ENCODE results near the gene LRRC4C. TPM values are rescaled to one million over a fixed set of nuclear protein-coding genes. Genes with fewer than 3 reads are reported as not detected.

The LRRC4C gene
- total and polyA plus RNA-seq, 2 donors (not counting 3 experiments of a cell fraction or from before 2014, with no cell fraction given): not detected

DNA sequence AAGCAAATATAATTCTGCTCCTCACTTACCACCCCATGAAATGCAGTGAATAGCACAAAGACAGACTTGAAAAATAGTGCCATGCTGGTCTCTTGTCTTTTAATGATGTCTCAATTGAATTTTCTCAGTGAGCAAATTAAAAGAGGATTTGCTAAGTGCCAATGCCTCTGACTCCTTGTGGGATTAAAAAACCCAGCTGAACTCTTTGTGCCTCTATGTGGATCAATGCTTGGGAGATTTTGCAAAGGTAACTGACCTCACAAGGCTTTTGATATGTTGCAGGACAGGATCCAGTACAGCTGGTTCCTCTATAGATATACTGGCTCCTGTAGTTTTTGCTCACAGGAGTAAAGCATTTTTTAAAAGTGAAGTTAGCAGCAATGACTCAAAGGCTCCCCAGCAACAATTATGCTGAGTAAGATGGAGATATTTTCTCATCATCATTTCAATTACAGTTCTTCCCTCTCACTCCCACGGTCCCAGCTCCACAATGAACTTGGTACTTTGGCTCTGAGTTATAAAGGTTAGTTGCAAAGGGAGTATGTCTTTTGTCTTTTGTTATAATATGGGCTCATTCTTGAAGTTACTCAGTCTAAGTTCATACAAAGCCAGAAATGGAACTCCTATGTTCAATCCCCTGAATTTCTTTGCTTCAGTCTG is 471.5 kb downstream of the LRRC4C start:
- intact Hi-C loops (cut with micrococcal nuclease): no loop called here
- Histone ChIP-seq H3K27ac (ENCODE audit: insufficient read depth, low read depth, low read length) (no peak overlapping the region), H4K20me1 (replicated peaks; ENCODE audit: control insufficient read depth, extremely low read depth, insufficient read depth, low read length) (no peaks in the 10 kb centered on the region), H3K4me2 (ENCODE audit: insufficient read depth, low read length) (no peak overlapping the region), H2AFZ (ENCODE audit: low read depth, low read length) (no peak overlapping the region), H3K79me2 (ENCODE audit: control insufficient read depth, insufficient read depth, low read length) (no peaks in the 10 kb centered on the region), H3K9me3 (replicated peaks; ENCODE audit: control insufficient read depth, insufficient read depth, low read length) (peaks cover 2% of the 10 kb centered on the region), H3K9me1 (replicated peaks; ENCODE audit: control insufficient read depth, extremely low read depth, insufficient read depth, low read length) (no peaks in the 10 kb centered on the region), H3K9ac (replicated peaks; ENCODE audit: extremely low read depth, insufficient read depth, low read length) (no peak overlapping the region), H3K4me1 (ENCODE audit: control insufficient read depth, extremely low read depth, insufficient read depth, low read length) (no peaks in the 10 kb centered on the region), H3K4me3 (replicated peaks in 1 of 3; ENCODE audit: insufficient read depth in 1 of 3, low read depth in 1 of 3, low read length in 3 of 3) (no peak overlapping the region), H3K27me3 (ENCODE audit: control insufficient read depth in 2 of 2, insufficient read depth in 2 of 2, low read length in 2 of 2) (no peaks in the 10 kb centered on the region), H3K36me3 (ENCODE audit: control insufficient read depth in 2 of 2, extremely low read depth in 1 of 2, insufficient read depth in 2 of 2, low read length in 2 of 2) (no peaks in the 10 kb centered on the region)
- no peak for TF ChIP-seq JUN (IDR thresholded peaks at IDR 0.05; ENCODE audit: borderline replicate concordance, insufficient read depth, insufficient read length, low read depth)
- TF ChIP-seq FOS (IDR thresholded peaks at IDR 0.05; ENCODE audit: borderline replicate concordance, insufficient read depth, low read length): no peak
- no peak for TF ChIP-seq POLR2AphosphoS5 (IDR thresholded peaks at IDR 0.05; ENCODE audit: insufficient read depth, low read depth, low read length)
- no peak for TF ChIP-seq GATA2 (IDR thresholded peaks at IDR 0.05; ENCODE audit: insufficient read depth, insufficient read length, low read depth, low read length)
- no peak for TF ChIP-seq MYC (IDR thresholded peaks at IDR 0.05; ENCODE audit: low read depth, low read length)
- no peak for FAIRE-seq
- dilution Hi-C loops (cut with MboI; ENCODE audit: extremely low pct_ligation_motif_present, low sequenced_read_pairs): no loop called here
- no peak for DNase-seq (ENCODE audit: low read depth, low spot score)
- CTCF ChIA-PET: no interaction called here
- POLR2A ChIA-PET: no interaction called here
- BruUV-seq (replicated peaks): no TSS peak

DNA sequence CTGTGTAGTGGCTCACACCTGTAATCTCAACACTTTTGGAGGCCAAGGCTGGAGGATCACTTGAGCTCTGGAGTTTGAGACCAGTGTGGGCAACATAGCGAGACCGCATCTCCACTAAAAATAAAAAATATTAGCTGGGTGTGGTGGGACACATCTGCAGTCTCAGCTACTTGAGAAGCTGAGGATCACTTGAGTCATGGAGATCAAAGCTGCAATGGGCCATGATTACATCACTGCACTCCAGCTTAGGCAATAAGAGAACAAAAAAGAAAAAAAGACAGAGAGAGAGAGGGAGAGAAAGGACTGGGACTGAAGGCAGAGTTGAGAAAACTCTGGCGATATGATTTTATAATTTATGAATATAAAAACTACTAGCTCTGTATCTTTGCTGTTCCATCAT is 473.1 kb downstream of the LRRC4C start:
- intact Hi-C loops (cut with micrococcal nuclease) (no loop called here), dilution Hi-C loops (cut with MboI; ENCODE audit: extremely low pct_ligation_motif_present, low sequenced_read_pairs) (no loop called here)
- H3K27me3 ChIP-seq (ENCODE audit: control insufficient read depth in 2 of 2, insufficient read depth in 2 of 2, low read length in 2 of 2): no peaks in the 10 kb centered on the region
- CTCF ChIA-PET: no interaction called here
- H2AFZ ChIP-seq (ENCODE audit: low read depth, low read length): no peak overlapping the region
- no peaks in the 10 kb centered on the region for H4K20me1 ChIP-seq (replicated peaks; ENCODE audit: control insufficient read depth, extremely low read depth, insufficient read depth, low read length)
- no peak overlapping the region for H3K9ac ChIP-seq (replicated peaks; ENCODE audit: extremely low read depth, insufficient read depth, low read length)
- no peak overlapping the region for H3K27ac ChIP-seq (ENCODE audit: insufficient read depth, low read depth, low read length)
- peaks cover 4% of the 10 kb centered on the region for H3K9me3 ChIP-seq (replicated peaks; ENCODE audit: control insufficient read depth, insufficient read depth, low read length)
- DNase-seq (ENCODE audit: low read depth, low spot score): no peak
- H3K36me3 ChIP-seq (ENCODE audit: control insufficient read depth in 2 of 2, extremely low read depth in 1 of 2, insufficient read depth in 2 of 2, low read length in 2 of 2): no peaks in the 10 kb centered on the region
- H3K4me1 ChIP-seq (ENCODE audit: control insufficient read depth, extremely low read depth, insufficient read depth, low read length): no peaks in the 10 kb centered on the region
- TF ChIP-seq, protein P1, sequence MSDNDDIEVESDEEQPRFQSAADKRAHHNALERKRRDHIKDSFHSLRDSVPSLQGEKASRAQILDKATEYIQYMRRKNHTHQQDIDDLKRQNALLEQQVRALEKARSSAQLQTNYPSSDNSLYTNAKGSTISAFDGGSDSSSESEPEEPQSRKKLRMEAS (IDR thresholded peaks at IDR 0.05; ENCODE audit: insufficient read depth, insufficient read length): no peak
- TF ChIP-seq EZH2 (IDR thresholded peaks at IDR 0.05; ENCODE audit: borderline replicate concordance, low read depth, low read length, severe bottlenecking) (no peak), JUN (IDR thresholded peaks at IDR 0.05; ENCODE audit: borderline replicate concordance, insufficient read depth, insufficient read length, low read depth) (no peak), GATA2 (IDR thresholded peaks at IDR 0.05; ENCODE audit: insufficient read depth, insufficient read length, low read depth, low read length) (no peak), POLR2AphosphoS5 (IDR thresholded peaks at IDR 0.05; ENCODE audit: insufficient read depth, low read depth, low read length) (no peak), MYC (IDR thresholded peaks at IDR 0.05; ENCODE audit: low read depth, low read length) (no peak), POLR2A (IDR thresholded peaks at IDR 0.05; ENCODE audit: low read depth, low read length) (no peak), FOS (IDR thresholded peaks at IDR 0.05; ENCODE audit: borderline replicate concordance, insufficient read depth, low read length) (no peak)
- TF ChIP-seq, protein P2, sequence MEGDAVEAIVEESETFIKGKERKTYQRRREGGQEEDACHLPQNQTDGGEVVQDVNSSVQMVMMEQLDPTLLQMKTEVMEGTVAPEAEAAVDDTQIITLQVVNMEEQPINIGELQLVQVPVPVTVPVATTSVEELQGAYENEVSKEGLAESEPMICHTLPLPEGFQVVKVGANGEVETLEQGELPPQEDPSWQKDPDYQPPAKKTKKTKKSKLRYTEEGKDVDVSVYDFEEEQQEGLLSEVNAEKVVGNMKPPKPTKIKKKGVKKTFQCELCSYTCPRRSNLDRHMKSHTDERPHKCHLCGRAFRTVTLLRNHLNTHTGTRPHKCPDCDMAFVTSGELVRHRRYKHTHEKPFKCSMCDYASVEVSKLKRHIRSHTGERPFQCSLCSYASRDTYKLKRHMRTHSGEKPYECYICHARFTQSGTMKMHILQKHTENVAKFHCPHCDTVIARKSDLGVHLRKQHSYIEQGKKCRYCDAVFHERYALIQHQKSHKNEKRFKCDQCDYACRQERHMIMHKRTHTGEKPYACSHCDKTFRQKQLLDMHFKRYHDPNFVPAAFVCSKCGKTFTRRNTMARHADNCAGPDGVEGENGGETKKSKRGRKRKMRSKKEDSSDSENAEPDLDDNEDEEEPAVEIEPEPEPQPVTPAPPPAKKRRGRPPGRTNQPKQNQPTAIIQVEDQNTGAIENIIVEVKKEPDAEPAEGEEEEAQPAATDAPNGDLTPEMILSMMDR (IDR thresholded peaks at IDR 0.05; ENCODE audit: extremely low read depth in 1 of 2, insufficient read depth in 1 of 2, low read depth in 1 of 2, low read length in 2 of 2): no peak
- no peak overlapping the region for H3K4me3 ChIP-seq (replicated peaks in 1 of 3; ENCODE audit: insufficient read depth in 1 of 3, low read depth in 1 of 3, low read length in 3 of 3)
- no peaks in the 10 kb centered on the region for H3K9me1 ChIP-seq (replicated peaks; ENCODE audit: control insufficient read depth, extremely low read depth, insufficient read depth, low read length)
- no TSS peak for BruUV-seq (replicated peaks)
- no peaks in the 10 kb centered on the region for H3K79me2 ChIP-seq (ENCODE audit: control insufficient read depth, insufficient read depth, low read length)
- no peak overlapping the region for H3K4me2 ChIP-seq (ENCODE audit: insufficient read depth, low read length)
- FAIRE-seq: no peak
- POLR2A ChIA-PET: no interaction called here

Data from endothelial cell of umbilical vein (primary cell).